Measurements from ENCODE around the gene DCLRE1C.

- TF ChIP-seq, protein P1, sequence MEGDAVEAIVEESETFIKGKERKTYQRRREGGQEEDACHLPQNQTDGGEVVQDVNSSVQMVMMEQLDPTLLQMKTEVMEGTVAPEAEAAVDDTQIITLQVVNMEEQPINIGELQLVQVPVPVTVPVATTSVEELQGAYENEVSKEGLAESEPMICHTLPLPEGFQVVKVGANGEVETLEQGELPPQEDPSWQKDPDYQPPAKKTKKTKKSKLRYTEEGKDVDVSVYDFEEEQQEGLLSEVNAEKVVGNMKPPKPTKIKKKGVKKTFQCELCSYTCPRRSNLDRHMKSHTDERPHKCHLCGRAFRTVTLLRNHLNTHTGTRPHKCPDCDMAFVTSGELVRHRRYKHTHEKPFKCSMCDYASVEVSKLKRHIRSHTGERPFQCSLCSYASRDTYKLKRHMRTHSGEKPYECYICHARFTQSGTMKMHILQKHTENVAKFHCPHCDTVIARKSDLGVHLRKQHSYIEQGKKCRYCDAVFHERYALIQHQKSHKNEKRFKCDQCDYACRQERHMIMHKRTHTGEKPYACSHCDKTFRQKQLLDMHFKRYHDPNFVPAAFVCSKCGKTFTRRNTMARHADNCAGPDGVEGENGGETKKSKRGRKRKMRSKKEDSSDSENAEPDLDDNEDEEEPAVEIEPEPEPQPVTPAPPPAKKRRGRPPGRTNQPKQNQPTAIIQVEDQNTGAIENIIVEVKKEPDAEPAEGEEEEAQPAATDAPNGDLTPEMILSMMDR (IDR thresholded peaks at IDR 0.05; ENCODE audit: poor library complexity) = no peak
- TF ChIP-seq EZH2 (IDR thresholded peaks at IDR 0.05; ENCODE audit: borderline replicate concordance) = no peak
- TF ChIP-seq EZH2phosphoT487 (IDR thresholded peaks at IDR 0.05; ENCODE audit: low read depth, severe bottlenecking, unreplicated experiment) = no peak
These were observed 49.0 kb downstream of the DCLRE1C start for GRCh38 chr10:14904864-14905263.
